GM12801 (cell line): ENCODE measurements around the gene DCK.

Experiments
- TF ChIP-seq, protein P1 (sequence below): IDR thresholded peaks from one replicate; pipeline ENCODE4 v1.5.1; 2011; ENCODE audit warnings: control low read depth; ENCODE audit not compliant: insufficient read length; ENCODE audit errors: extremely low read depth

DCK gene

DNA sequence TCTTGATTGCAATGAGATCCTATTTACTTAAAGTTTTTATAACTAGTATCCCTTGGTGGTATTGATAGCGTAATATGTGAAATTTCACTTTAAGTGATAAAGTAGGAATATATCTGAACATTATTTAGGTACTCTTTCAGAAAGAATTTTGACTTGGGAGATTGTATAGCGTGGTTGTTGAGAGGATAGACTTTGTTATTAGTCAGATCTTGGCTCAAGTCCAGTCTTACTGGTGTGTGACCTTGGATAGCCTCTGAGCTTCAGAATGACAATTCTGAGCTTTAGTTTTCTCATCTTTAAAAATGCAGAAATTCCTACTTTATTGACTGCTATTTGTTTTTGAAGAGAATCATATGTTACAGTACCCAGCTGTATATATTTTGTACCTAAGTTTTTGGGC, 32.6 kb downstream of the DCK start:
- TF ChIP-seq, protein P1, sequence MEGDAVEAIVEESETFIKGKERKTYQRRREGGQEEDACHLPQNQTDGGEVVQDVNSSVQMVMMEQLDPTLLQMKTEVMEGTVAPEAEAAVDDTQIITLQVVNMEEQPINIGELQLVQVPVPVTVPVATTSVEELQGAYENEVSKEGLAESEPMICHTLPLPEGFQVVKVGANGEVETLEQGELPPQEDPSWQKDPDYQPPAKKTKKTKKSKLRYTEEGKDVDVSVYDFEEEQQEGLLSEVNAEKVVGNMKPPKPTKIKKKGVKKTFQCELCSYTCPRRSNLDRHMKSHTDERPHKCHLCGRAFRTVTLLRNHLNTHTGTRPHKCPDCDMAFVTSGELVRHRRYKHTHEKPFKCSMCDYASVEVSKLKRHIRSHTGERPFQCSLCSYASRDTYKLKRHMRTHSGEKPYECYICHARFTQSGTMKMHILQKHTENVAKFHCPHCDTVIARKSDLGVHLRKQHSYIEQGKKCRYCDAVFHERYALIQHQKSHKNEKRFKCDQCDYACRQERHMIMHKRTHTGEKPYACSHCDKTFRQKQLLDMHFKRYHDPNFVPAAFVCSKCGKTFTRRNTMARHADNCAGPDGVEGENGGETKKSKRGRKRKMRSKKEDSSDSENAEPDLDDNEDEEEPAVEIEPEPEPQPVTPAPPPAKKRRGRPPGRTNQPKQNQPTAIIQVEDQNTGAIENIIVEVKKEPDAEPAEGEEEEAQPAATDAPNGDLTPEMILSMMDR = no peak

DNA sequence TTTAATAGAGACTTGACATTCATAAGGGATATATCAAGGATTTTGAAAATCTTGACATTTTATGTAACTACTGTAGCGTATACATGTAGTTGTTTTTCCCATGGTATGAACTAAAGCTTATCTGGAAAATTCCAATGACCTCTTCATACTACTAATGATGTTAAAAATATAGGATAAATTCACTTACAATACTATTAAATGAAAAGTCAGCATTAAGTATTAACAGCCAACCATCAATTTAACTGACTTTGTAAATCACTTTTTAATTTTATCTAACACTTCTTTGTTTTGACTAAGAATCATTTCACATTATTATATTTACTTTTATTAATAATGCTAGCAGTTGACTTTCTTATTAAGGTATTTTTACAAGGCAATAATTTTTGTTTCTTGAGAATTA, 34.2 kb downstream of the DCK start:
- TF ChIP-seq, protein P1 = no peak

DNA sequence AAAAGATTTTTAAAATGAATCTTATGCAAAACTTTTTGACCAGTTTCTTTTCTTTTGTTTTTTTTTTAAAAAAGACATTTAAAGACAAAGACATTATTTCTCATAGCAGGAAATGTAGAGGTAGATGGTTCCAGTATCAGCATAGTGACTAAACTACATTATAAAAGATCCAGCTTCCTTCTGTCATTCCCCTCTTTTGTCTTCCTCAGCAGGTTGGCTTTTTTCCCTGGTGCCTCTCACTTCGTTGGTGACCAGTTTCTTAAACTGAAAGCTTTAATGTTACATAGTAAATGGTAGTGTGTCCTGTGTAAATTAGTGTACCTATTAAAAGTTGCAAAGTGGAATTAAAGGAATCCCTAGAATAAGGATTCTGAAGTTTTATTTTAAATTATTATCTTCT, 36.1 kb downstream of the DCK start:
- TF ChIP-seq, protein P1 = no peak

DNA sequence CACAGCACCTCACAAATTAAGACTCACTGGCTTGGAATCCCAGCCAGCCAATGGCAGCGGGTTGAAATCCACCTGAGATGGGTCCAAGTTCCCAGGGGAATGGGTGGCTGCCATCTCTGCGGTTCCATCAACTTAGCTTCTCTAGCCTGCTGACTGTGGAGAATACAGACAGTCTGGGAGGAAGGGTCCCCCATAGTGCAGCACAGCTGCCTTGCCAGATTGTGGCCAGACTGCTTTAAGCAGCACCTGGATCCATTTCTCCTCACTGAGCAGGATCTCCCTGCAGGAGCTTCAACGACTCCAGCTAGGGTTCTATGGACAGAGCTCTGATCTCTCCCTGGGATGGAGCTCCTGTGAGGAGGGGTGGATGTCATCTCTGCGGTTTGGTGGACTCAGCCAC, 51.8 kb downstream of the DCK start:
- TF ChIP-seq, protein P1 = no peak

DNA sequence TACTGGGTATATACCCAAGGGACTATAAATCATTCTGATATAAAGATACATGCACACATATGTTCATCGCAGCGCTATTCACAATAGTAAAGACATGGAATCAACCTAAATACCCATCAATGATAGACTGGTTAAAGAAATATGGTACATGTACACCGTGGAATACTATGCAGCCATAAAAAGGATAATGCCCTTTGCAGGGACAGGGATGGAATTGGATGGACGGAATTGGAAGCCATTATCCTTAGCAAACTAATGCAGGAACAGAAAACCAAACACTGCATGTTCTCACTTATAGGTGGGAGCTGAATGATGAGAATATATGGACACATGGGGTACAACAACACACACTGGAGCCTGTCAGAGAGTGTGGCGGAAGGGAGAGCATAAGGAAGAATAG, 55.9 kb downstream of the DCK start:
- TF ChIP-seq, protein P1 = no peak

DNA sequence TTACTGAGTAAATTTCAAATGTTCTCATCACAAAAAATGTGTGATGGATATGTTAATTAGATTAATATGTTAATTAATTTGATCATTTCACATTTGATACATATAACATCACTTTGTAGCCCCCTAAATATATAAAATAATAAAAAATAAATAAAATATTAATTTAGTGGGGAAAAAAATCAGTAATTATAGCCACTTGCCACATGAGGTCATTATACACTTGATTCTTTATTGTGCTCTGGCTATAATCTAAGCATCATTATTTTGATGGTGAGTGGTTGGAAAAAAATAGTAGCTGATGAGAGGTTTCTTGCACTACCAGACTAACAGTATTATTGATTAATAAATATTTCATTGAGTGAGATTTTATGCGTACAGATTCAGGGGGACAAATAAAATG, 57.4 kb downstream of the DCK start:
- TF ChIP-seq, protein P1 = no peak

DNA sequence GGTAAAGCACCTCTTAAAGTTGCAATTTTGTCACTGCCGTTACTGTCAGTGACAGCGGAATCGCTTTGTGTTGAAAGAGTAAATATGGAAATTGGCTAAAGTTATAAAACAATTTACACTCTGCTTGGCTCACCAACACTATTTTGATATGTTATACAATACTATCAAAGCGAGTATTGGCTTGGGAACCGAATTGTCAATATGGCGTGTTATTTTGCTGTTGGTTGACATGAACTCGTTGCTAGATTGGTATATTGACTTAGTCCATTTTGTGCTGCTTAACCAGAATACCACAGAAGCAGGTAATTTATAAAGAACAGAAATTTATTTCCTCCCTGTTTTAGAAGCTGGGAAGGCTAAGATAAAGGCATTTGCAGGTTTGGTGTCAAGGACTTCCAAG, 58.6 kb downstream of the DCK start:
- TF ChIP-seq, protein P1 = no peak

DNA sequence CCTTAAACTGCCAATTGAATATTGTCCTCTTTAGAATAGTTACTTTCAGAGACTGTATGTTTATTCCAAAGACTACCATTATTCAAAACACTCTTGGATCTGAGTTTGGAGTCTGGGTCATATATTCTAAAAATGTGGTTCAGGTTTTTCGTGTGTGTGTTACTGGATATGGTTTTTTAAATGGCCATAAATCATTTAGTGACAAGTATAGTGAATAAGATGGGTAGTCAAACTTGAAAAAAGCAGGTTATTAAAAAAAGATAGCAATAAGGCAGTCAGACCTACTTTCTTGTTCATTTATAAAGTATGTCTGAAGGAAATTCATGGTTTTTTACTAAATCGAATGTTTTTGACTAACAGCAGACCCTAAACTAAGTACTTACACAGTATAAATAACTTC, 59.3 kb downstream of the DCK start:
- TF ChIP-seq, protein P1 = no peak
